Small intestine (tissue), 7 donors: ENCODE data around the gene KLHL15. TPM values are rescaled to one million over a fixed set of nuclear protein-coding genes. Genes with fewer than 3 reads are reported as not detected.
"Not testable (repeated sequence)": the region's sequence is repeated elsewhere in the genome, so short reads cannot be mapped to it uniquely, and the experiment has no call there.

Source experiments
- DNase-seq, 2 donors: peaks; one replicate each; pipeline versions ENCODE4 v3.0.0 to v3.0.0-alpha.2; 2013
- FAIRE-seq: peaks from 2 replicates; lab custom pipeline; 2012; peaks lifted over from hg19 to GRCh38; lab: Jason Lieb, UNC
- H3K27ac ChIP-seq, 3 donors: one replicate each; pipeline ENCODE4 v1.5.1; 2013; ENCODE audit warnings: low read length in 2 of 3, mild to moderate bottlenecking in 2 of 3, control low read depth in 1 of 3, inconsistent platforms in 1 of 3, low read depth in 1 of 3, moderate library complexity in 1 of 3
- H3K27me3 ChIP-seq, 3 donors: one replicate each; pipeline ENCODE4 v1.6.1; 2013; ENCODE audit warnings: low read length in 3 of 3, inconsistent platforms in 1 of 3; ENCODE audit not compliant: control insufficient read depth in 3 of 3, insufficient read depth in 3 of 3
- H3K36me3 ChIP-seq, 3 donors: one replicate each; pipeline ENCODE4 v1.6.1; 2013; ENCODE audit warnings: low read length in 3 of 3, inconsistent platforms in 1 of 3, low read depth in 1 of 3, mild to moderate bottlenecking in 1 of 3, moderate library complexity in 1 of 3; ENCODE audit not compliant: control insufficient read depth in 3 of 3, insufficient read depth in 2 of 3
- H3K4me1 ChIP-seq, 3 donors: one replicate each; pipeline ENCODE4 v1.6.1; 2013; ENCODE audit warnings: low read length in 2 of 3, inconsistent platforms in 1 of 3, low read depth in 1 of 3, mild to moderate bottlenecking in 1 of 3, moderate library complexity in 1 of 3; ENCODE audit not compliant: control insufficient read depth in 3 of 3, insufficient read depth in 2 of 3
- H3K4me3 ChIP-seq, 3 donors: one replicate each; pipeline ENCODE4 v1.5.1; 2013; ENCODE audit warnings: low read length in 3 of 3, control low read depth in 1 of 3, inconsistent platforms in 1 of 3, low read depth in 1 of 3, mild to moderate bottlenecking in 1 of 3, moderate library complexity in 1 of 3
- H3K9me3 ChIP-seq, 2 donors: one replicate each; pipeline ENCODE4 v1.6.1; 2013; ENCODE audit warnings: low read depth in 1 of 2, low read length in 1 of 2; ENCODE audit not compliant: control insufficient read depth in 2 of 2, insufficient read depth in 1 of 2
- WGBS, 3 donors: extraction: QIAGEN DNeasy Blood & Tissue Kit; methylation state at CpG; one replicate each; pipeline ENCODE4 v1.1.7; 2013; 5-methylcytosine and 5-hydroxymethylcytosine counted together
- polyA plus RNA-seq, 4 donors: library from polyadenylated mRNA; stranded (reverse) in 3 of 4; unstranded in 1 of 4; fragments of 200-250 nt in 3 of 4; fragments of 120-200 nt in 1 of 4; gene quantifications; one replicate each; pipeline versions ENCODE4 v1.2.1 to v1.2.3, GENCODE V29; 2013
- donor health status: healthy with polysubstance abuse.
- donor health status: control.
- donor health status: control.
- donor health status: Bipolar disorder and iron deficiency.
- donor health status: healthy.

The KLHL15 gene
- polyA plus RNA-seq, 4 donors = 0.81 to 14.2 (median 1.9) TPM

DNA sequence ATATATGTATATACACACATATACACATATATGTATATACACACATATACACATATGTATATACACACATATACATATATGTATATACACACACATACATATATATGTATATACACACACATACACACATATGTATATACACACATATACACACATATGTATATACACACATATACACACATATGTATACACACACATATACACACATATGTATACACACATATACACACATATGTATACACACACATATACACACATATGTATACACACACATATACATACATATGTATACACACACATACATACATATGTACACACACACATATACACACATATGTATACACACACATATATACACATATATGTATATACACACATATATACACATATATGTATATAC, 19.1 kb upstream of the KLHL15 start:
- H3K4me3 ChIP-seq, H3K27me3 ChIP-seq, DNase-seq, H3K9me3 ChIP-seq, H3K27ac ChIP-seq, H3K36me3 ChIP-seq, H3K4me1 ChIP-seq: not testable (repeated sequence)
- FAIRE-seq = peak; percentile 90

DNA sequence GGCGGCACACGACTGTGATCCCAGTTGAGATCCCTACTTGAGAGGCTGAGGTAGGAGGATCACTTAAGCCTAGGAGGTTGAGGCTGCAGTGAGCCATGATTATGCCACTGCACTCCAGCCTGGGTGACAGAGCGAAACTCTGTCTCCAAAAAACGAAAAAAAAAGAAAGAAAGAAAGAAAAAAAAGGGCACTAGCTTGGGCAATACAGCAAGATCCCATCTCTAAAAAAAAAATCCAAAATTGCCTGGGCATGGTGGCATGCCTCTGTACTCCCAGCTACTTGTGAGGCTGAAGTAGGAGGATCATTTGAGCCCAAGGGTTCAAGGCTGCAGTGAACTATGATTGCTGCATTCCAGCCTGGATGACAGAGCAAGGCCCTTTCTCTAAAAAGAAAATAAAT, 10.7 kb upstream of the KLHL15 start:
- Histone ChIP-seq H3K4me3 (no peak overlapping the region), H3K27ac (no peak overlapping the region), H3K36me3 (no peaks in the 10 kb centered on the region), H3K27me3 (no peaks in the 10 kb centered on the region), H3K4me1 (no peaks in the 10 kb centered on the region), H3K9me3 (no peaks in the 10 kb centered on the region)
- FAIRE-seq (no peak), DNase-seq (no peak)
- 60 to 87% (median 78%) methylated on average over 4 of the region's 4 CpGs for WGBS, 3 donors

DNA sequence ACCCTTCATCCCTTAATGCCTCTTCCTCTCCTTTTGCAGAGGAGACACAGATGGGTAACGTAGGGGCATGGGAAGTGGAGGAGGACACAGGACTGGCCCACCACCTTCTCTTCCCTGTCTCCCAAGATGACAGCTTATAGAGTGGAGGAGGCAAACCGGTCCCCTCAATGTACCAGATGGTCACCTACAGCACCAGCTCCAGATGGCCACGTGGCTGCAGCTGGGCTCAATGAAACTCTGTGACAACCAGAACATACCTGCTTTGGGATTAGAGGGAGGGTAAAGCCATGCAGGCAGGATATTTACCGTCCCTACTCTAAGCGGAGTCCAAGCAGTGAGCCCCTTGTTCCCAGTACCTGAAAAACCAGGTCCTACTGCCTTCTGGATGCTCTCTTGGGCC, 7.5 kb upstream of the KLHL15 start:
- DNase-seq (no peak), FAIRE-seq (no peak)
- Histone ChIP-seq H3K4me3 (no peak overlapping the region), H3K36me3 (no peaks in the 10 kb centered on the region), H3K4me1 (no peaks in the 10 kb centered on the region), H3K9me3 (no peaks in the 10 kb centered on the region), H3K27me3 (no peaks in the 10 kb centered on the region), H3K27ac (no peak overlapping the region)
- WGBS, 3 donors = 64 to 85% (median 84%) methylated on average over 5 of the region's 5 CpGs

DNA sequence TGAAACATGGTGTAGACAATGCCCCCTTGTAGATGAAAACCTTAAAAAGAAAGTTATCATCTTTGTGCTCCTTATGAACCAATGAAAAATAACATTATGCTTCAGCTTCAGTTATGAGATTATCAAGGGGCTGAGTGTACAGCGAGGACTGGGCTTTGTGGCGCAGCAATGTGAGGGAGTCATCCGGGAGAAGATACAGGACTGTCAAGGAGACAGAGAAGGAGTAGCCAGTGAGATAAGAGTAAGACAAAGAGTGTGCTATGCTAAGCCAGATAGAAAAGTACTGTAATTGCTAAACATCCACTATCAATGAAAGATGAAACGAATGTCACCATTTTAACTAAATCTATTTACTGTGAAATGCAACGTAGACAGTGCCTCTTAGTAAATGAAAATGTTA, 3.6 kb upstream of the KLHL15 start:
- Histone ChIP-seq H3K27me3 (no peaks in the 10 kb centered on the region), H3K9me3 (no peaks in the 10 kb centered on the region), H3K4me3 (no peak overlapping the region), H3K36me3 (no peaks in the 10 kb centered on the region), H3K4me1 (no peaks in the 10 kb centered on the region), H3K27ac (no peak overlapping the region)
- FAIRE-seq (no peak), DNase-seq (no peak)
- 81 to 93% (median 83%) methylated on average over 5 of the region's 5 CpGs for WGBS, 3 donors

DNA sequence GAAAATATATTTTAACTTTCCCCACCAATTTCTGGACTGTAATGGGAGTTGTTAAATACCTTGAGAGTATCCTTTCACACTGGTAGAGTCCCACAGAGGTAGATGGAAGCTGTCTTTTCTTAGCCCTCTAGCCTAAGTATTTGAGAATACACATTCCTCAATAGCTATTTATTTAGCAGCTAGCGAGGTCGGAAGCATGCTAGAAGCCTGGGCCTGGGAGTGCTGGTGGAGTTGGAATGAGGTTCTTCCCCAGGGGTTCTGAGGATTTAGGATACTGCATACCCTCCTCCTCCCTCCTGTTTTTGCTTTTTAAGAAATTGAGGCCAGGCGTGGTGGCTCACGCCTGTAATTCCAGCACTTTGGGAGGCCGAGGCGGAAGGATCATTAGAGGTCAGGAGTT, 999 bp upstream of the KLHL15 start:
- DNase-seq (no peak), FAIRE-seq (no peak)
- no peak overlapping the region for H3K27ac ChIP-seq
- H3K36me3 ChIP-seq = no peaks in the 10 kb centered on the region
- no peaks in the 10 kb centered on the region for H3K27me3 ChIP-seq
- WGBS, 3 donors = 88 to 97% (median 97%) methylated on average over 6 of the region's 6 CpGs
- no peak overlapping the region for H3K4me3 ChIP-seq
- no peaks in the 10 kb centered on the region for H3K9me3 ChIP-seq
- no peaks in the 10 kb centered on the region for H3K4me1 ChIP-seq

DNA sequence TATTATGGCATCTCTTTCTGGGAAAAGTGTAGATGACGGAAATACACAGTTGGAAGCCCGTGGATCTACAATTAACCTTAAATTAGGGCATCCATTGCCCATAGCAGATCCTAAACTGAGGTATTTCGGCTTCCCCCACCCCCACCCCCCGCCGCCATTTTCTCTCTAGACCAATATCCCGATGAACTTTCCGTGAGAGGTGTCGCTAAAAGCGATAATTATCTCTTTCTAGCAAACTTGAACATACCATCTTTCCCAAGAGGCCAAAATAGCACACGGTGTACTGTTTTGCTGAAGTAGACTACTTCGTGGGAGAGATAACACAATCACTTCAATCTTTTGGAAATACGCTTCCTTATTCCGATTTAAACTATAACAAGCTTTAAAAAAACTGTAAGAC, 554 bp downstream of the KLHL15 start:
- Histone ChIP-seq H3K4me1 (no peaks in the 10 kb centered on the region), H3K27ac (peak overlapping the region in 2 of 3 donors; percentile 67 to 99), H3K4me3 (peak overlapping the region in 1 of 3 donors; percentile 78), H3K9me3 (no peaks in the 10 kb centered on the region), H3K36me3 (peaks cover 0 to 6% (median 0%) of the 10 kb centered on the region in 3 donors), H3K27me3 (no peaks in the 10 kb centered on the region)
- FAIRE-seq = no peak
- DNase-seq = peak; percentile 2 to 44
- WGBS, 3 donors = 12 to 44% (median 19%) methylated on average over 13 of the region's 13 CpGs

DNA sequence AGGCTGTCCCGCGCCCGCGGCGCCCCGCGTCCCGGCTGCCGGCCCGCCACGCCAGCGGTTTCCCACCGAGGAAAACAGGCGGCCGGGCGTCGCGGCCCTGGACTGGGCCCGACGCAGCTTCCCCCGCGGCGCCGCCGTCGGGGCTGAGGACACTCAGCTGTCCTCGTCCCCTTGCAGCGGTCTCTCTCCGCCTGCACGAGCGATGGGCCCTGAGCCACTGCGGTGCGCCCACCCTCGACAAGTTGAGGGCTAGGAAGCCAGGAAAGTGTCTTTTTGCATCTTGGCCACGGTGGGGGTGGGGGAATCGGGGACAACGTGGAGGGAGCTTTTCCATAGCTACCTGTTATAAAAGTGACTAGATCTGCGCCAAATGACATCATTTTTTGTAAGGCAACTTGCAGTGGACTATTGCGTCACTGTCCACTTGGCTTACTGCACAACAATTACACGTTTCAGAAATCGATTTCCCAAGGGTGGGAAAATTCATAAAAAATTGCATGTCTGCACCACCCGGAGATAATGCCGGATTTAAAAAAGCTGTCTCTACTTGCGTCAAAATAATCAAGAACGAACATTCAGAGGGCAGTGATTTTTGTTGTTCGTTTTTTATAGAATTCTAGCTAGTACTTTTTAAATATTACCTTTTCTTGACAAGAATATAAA, 1.1 kb downstream of the KLHL15 start:
- Histone ChIP-seq H3K27ac (peak overlapping the region; percentile 85 to 99 (median 95)), H3K36me3 (peaks cover 0 to 6% (median 0%) of the 10 kb centered on the region in 3 donors), H3K4me3 (peak overlapping the region; percentile 78 to 85 (median 81)), H3K27me3 (no peaks in the 10 kb centered on the region), H3K9me3 (no peaks in the 10 kb centered on the region), H3K4me1 (no peaks in the 10 kb centered on the region)
- DNase-seq = peak; percentile 45 to 73
- WGBS, 3 donors = 0 to 40% (median 11%) methylated on average over 17 to 46 of the region's 46 CpGs
- no peak for FAIRE-seq

DNA sequence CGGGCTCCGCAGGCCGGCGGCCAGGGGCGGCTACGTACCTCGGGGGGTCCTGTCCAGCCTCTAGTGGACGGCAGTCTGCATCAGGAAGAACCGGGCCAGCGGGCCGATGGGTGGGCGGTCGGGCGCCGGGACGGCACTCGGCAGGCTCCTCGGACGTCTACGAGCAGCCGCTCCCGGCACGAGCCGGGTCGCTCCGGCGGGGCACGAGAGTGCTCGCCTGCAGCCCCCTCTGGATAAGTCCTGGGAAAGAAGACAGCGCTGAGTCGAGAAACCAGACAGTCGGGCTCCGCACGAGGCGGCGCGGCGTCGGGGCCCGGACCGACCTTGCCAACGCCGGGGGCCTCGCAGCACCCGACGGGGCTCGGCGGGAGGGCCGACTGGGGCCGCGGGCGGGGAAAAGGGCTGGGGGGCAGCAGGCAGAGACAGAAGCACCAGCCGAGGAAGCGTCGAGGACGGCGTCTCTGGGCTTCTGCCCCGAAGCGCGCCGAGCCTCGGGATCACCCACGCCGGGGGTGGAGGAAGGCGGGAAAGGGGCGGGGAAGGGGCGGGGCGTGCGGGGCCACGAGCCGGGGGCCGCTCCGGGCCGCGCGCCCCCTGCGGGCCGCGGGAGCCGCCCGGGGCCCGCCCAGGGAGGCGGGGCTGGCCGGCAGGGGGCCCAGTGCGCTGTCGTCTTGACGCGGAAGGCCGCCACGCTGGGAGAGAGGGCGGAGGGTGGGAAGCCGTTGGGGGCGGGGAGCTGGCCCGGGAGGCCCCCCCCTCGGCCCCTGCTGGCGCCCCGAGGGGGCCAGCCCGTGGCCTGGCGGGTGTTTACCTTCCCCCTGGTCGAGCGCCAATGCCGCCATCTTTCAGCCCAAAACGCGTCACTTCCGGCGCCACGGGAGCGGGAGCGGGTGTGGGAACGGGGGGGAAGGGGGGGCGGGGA, 1.9 kb downstream of the KLHL15 start:
- H3K27ac ChIP-seq = peak overlapping the region; percentile 85 to 99 (median 95)
- no peaks in the 10 kb centered on the region for H3K27me3 ChIP-seq
- DNase-seq (peak; percentile 72 to 91), FAIRE-seq (no peak)
- peaks cover 0 to 6% (median 0%) of the 10 kb centered on the region in 3 donors for H3K36me3 ChIP-seq
- H3K4me3 ChIP-seq = peak overlapping the region; percentile 74 to 85 (median 81)
- H3K9me3 ChIP-seq = no peaks in the 10 kb centered on the region
- WGBS, 3 donors = 1 to 42% (median 20%) methylated on average over 37 to 110 of the region's 111 CpGs
- H3K4me1 ChIP-seq = no peaks in the 10 kb centered on the region
